Dendritic cell treated with granulocyte-macrophage colony-stimulating factor and Interleukin-4, amounts not matched to agents 40 ng/mL and 50 ng/mL, for 4 days (primary cell): ENCODE results near the gene SSNA1.

Experiments
- H3K27ac Mint-ChIP-seq: one replicate; pipeline ENCODE4 v1.8.0; 2022; ENCODE audit warnings: mild to moderate bottlenecking, mixed read lengths
- H3K27me3 Mint-ChIP-seq: one replicate; pipeline ENCODE4 v1.8.0; 2022; ENCODE audit warnings: mild to moderate bottlenecking, mixed read lengths
- H3K36me3 Mint-ChIP-seq: one replicate; pipeline ENCODE4 v1.8.0; 2022; ENCODE audit warnings: low read depth, mixed read lengths
- H3K4me1 Mint-ChIP-seq: one replicate; pipeline ENCODE4 v1.8.0; 2022; ENCODE audit warnings: low read depth, mixed read lengths
- H3K4me3 Mint-ChIP-seq: one replicate; pipeline ENCODE4 v1.8.0; 2022; ENCODE audit warnings: mild to moderate bottlenecking, moderate library complexity, mixed read lengths
- H3K9me3 Mint-ChIP-seq: one replicate; pipeline ENCODE4 v1.8.0; 2022; ENCODE audit warnings: mixed read lengths
- intact Hi-C: fragments of 100-400 bp; cut with micrococcal nuclease; formaldehyde crosslinking; loops from one replicate; pipeline ENCODE4 v1.15.0; 2022

SSNA1 gene

DNA sequence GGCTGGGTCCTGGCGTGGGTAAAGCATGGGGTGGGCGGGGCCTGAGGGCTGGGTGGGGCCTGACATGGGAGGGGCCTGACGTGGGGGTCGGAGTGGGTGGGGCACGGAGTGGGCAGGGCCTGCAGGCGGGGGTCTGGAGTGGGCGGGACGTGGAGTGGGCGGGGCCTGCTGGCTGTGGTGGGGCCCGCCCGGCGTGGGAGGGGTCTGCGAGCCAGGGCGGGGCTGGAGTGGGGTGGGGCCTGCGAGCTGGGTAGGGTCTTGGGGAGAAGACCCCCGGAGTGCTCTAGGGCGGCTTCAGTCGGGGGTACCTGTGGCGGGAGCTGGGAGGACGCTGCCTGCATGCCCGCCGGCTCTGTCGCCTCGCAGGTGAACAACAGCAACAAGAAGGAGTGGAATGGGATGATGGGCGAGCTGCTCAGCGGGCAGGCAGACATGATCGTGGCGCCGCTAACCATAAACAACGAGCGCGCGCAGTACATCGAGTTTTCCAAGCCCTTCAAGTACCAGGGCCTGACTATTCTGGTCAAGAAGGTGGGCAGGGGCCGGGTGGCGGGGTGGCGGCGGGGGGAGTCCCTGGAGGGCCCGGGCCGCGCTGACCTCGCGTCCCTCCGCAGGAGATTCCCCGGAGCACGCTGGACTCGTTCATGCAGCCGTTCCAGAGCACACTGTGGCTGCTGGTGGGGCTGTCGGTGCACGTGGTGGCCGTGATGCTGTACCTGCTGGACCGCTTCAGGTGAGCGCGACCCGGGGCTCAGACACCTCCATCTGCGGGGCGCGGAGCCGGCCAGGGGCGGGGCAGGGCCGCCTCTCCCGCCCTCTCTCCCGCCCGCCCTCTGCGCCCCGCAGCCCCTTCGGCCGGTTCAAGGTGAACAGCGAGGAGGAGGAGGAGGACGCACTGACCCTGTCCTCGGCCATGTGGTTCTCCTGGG is 26.7 kb upstream of the SSNA1 start:
- no peaks in the 10 kb centered on the region for H3K36me3 Mint-ChIP-seq
- no peak overlapping the region for H3K4me3 Mint-ChIP-seq

DNA sequence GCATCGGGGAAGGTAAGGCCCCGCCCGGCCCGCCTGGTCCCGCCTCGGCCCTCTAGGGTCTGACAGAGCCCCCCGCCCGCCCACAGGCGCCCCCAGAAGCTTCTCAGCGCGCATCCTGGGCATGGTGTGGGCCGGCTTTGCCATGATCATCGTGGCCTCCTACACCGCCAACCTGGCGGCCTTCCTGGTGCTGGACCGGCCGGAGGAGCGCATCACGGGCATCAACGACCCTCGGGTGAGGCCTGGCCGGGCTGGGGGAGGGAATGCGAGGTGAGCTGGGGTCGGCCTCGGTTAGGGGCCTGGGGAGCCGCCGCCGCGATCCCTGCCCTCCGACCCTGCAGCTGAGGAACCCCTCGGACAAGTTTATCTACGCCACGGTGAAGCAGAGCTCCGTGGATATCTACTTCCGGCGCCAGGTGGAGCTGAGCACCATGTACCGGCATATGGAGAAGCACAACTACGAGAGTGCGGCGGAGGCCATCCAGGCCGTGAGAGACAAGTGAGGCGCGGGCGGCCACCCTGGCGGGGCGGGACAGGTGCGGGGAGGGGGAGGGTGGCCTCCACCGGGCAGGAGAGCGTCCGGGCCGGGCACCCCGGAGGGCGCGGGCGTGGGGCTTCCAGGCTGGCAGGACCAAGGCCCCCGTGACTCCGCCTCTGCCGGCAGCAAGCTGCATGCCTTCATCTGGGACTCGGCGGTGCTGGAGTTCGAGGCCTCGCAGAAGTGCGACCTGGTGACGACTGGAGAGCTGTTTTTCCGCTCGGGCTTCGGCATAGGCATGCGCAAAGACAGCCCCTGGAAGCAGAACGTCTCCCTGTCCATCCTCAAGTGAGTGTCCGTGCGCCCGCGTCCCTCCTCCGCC is 25.7 kb upstream of the SSNA1 start:
- Mint-ChIP-seq H3K36me3 (no peaks in the 10 kb centered on the region), H3K4me1 (peaks cover 12% of the 10 kb centered on the region), H3K27me3 (peaks cover 91% of the 10 kb centered on the region), H3K27ac (no peak overlapping the region), H3K4me3 (peak overlapping the region; percentile 62), H3K9me3 (no peaks in the 10 kb centered on the region)
- intact Hi-C loops = no loop called here

More for the DNA sequence above, 26.7 kb upstream of the SSNA1 start:
- intact Hi-C loops = no loop called here
- H3K27me3 Mint-ChIP-seq = peaks cover 92% of the 10 kb centered on the region
- H3K9me3 Mint-ChIP-seq = no peaks in the 10 kb centered on the region
- peaks cover 20% of the 10 kb centered on the region for H3K4me1 Mint-ChIP-seq
- no peak overlapping the region for H3K27ac Mint-ChIP-seq

DNA sequence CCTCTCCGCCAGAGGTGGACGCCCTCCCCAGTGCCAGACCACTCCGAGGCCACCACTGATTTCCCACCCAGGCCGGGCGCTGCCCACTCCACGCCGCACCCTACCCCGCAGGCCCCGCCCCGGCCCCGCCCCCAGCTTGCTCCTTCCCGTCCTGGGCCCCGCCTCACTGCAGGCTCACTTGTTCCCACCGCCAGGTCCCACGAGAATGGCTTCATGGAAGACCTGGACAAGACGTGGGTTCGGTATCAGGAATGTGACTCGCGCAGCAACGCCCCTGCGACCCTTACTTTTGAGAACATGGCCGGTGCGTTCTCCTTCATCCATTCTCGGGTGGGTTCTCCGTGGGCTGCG is 25.1 kb upstream of the SSNA1 start:
- Mint-ChIP-seq H3K27me3 (peaks cover 91% of the 10 kb centered on the region), H3K27ac (no peak overlapping the region), H3K36me3 (no peaks in the 10 kb centered on the region), H3K4me3 (peak overlapping the region; percentile 62), H3K4me1 (peaks cover 8% of the 10 kb centered on the region), H3K9me3 (no peaks in the 10 kb centered on the region)
- intact Hi-C loops = no loop called here

DNA sequence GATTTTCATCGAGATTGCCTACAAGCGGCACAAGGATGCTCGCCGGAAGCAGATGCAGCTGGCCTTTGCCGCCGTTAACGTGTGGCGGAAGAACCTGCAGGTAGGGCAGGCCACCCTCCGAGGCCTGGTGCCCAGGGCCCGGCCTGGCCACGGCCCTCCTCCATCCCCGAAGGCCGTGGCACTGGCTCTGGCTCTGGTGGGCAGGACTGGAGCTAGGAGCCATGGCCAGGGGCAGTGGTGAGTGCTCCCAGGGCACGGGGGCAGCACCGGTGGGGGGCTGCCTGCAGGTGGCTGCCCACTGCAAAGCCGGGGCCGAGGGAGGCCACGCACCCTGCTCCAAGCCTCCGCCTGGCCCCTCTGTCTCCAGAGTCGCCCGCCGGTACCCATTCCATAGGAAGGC is 24.7 kb upstream of the SSNA1 start:
- H3K27me3 Mint-ChIP-seq = peaks cover 90% of the 10 kb centered on the region
- no peak overlapping the region for H3K27ac Mint-ChIP-seq
- peak overlapping the region; percentile 62 for H3K4me3 Mint-ChIP-seq
- H3K9me3 Mint-ChIP-seq = no peaks in the 10 kb centered on the region
- no peaks in the 10 kb centered on the region for H3K36me3 Mint-ChIP-seq
- H3K4me1 Mint-ChIP-seq = peaks cover 8% of the 10 kb centered on the region
- intact Hi-C loops = no loop called here

DNA sequence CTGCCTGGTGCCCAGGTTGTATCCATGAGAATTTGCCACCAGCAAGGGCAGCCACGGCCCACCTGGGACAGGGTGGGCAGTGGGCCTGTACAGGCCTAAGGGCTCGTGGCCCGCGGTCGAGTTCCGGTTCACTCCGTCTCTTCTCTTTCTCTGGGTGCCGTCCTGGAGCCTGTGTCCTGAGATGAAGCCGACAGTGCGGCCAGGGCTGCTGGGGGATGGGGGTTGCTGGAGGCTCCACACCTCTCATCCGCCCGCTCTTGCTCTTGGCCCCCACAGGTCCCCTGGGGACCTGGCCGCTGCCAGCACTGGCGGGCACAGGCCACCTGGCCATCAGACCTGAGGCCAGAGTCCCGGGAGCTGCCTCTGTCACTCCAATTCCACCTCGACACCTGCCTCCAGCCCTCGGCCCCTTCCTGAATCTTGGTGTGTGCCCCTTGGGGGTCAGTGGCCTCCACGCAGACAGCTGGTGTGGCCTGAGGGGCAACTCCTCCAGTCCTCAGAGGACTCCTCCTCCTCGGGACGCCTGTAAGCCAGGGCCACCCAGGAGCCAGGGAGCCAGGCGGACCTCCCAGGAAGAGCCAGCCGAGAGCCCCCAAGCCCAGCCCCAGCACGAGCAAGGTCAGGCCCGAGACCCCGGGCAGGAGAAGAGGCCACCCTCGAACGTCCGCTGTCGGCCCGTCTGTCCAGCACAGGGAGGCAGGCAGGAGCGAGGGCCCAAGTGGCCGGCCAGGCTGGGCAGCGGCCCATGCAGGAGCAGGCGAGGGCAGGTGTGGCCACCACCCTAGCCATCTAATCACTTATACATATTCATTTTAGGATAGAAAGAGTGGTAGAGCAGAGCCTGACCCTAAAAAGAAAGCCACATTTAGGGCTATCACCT is 23.9 kb upstream of the SSNA1 start:
- no peaks in the 10 kb centered on the region for H3K36me3 Mint-ChIP-seq
- peaks cover 8% of the 10 kb centered on the region for H3K4me1 Mint-ChIP-seq
- H3K27me3 Mint-ChIP-seq = peaks cover 88% of the 10 kb centered on the region
- no peak overlapping the region for H3K4me3 Mint-ChIP-seq
- intact Hi-C loops = no loop called here
- H3K9me3 Mint-ChIP-seq = no peaks in the 10 kb centered on the region
- no peak overlapping the region for H3K27ac Mint-ChIP-seq

DNA sequence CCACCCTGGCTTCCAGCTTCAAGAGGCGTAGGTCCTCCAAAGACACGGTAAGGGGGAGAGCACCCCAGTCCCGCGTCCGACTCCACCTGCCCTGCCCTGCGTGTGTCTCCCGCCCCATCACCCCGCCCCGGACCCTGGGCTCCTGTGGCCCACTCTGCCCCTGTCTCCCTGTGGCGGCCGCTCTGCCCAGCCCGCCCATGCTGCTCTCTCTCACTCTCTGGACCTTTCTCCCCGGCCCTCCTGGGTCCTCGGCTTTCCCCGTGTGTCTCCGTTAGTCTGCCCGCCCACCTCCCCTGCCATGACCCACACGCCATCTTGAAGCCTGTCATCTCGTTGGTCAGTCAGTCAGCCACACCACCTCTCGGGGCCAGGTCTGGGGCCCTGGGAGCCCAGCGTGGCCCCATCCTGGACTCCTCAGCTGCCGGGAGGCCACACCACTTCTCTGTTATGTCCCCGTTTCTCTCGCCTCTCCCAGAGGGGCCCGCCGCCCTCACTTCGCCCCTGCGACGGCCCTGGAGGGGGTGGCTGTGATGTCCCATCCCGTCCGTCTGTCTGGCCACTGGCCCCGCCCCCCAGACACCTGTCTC is 23.1 kb upstream of the SSNA1 start:
- Mint-ChIP-seq H3K36me3 (no peaks in the 10 kb centered on the region), H3K27ac (no peak overlapping the region), H3K9me3 (no peaks in the 10 kb centered on the region), H3K4me3 (no peak overlapping the region), H3K27me3 (peaks cover 86% of the 10 kb centered on the region), H3K4me1 (peaks cover 8% of the 10 kb centered on the region)
- intact Hi-C loops = no loop called here

DNA sequence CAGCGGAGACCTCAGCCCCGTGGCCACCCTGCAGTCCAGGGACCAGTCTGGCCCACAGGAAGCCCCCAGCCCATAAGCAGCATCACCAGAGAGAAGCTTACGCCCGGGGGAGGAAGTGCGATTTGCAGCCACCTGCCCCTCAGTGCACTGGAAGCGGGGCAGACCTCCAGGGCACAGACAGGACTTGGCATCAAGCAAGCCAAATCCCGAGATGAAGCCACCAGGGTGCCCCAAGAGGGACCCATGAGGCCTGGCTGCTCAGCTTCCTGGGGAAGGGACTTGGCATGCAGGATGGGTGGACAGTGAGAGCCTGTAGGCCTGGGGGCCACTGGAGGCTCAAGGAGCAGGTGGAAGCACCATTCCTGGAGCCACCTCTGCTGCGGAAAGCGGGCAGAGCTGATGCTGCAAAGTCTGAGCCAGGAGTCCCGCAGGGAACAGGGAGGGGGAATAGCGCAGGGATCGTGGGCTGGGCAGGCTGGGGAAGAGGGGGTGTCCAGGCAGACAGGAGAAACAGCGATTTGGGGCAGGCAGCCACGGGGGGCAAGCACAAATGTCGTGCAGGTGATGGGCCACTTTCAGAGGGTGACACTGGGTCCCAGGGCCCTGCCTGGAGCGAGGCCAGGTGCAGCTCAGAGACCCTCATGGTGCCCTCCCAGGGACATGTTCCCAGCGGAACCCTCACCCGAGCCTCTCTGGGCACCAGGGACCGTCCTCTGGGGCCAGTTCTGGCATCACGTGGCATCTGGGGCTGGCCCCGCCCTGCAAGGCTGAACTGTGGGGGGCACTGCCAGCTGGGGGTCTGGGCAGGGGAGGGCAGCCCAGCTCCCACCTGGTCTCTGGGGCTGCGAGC is 21.9 kb upstream of the SSNA1 start:
- Mint-ChIP-seq H3K4me1 (peaks cover 8% of the 10 kb centered on the region), H3K27me3 (peaks cover 86% of the 10 kb centered on the region), H3K36me3 (no peaks in the 10 kb centered on the region), H3K9me3 (no peaks in the 10 kb centered on the region), H3K27ac (no peak overlapping the region), H3K4me3 (no peak overlapping the region)
- intact Hi-C loops = no loop called here

DNA sequence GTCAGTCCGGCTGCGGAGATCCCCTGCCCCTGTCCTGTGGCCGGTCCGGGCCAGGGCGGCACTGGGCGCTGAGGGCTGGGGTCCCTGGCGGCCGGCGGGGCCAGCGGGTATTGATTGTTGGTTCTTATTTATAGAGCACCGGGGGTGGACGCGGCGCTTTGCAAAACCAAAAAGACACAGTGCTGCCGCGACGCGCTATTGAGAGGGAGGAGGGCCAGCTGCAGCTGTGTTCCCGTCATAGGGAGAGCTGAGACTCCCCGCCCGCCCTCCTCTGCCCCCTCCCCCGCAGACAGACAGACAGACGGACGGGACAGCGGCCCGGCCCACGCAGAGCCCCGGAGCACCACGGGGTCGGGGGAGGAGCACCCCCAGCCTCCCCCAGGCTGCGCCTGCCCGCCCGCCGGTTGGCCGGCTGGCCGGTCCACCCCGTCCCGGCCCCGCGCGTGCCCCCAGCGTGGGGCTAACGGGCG is 21.2 kb upstream of the SSNA1 start:
- no peaks in the 10 kb centered on the region for H3K36me3 Mint-ChIP-seq
- peaks cover 8% of the 10 kb centered on the region for H3K4me1 Mint-ChIP-seq
- H3K9me3 Mint-ChIP-seq = no peaks in the 10 kb centered on the region
- no peak overlapping the region for H3K27ac Mint-ChIP-seq
- H3K27me3 Mint-ChIP-seq = peaks cover 90% of the 10 kb centered on the region
- no peak overlapping the region for H3K4me3 Mint-ChIP-seq
- intact Hi-C loops = no loop called here

DNA sequence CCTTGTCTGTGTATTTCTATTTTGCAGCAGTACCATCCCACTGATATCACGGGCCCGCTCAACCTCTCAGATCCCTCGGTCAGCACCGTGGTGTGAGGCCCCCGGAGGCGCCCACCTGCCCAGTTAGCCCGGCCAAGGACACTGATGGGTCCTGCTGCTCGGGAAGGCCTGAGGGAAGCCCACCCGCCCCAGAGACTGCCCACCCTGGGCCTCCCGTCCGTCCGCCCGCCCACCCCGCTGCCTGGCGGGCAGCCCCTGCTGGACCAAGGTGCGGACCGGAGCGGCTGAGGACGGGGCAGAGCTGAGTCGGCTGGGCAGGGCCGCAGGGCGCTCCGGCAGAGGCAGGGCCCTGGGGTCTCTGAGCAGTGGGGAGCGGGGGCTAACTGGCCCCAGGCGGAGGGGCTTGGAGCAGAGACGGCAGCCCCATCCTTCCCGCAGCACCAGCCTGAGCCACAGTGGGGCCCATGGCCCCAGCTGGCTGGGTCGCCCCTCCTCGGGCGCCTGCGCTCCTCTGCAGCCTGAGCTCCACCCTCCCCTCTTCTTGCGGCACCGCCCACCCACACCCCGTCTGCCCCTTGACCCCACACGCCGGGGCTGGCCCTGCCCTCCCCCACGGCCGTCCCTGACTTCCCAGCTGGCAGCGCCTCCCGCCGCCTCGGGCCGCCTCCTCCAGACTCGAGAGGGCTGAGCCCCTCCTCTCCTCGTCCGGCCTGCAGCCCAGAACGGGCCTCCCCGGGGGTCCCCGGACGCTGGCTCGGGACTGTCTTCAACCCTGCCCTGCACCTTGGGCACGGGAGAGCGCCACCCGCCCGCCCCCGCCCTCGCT is 20.5 kb upstream of the SSNA1 start:
- Mint-ChIP-seq H3K4me1 (peaks cover 8% of the 10 kb centered on the region), H3K27ac (no peak overlapping the region), H3K27me3 (peaks cover 90% of the 10 kb centered on the region), H3K4me3 (no peak overlapping the region), H3K36me3 (no peaks in the 10 kb centered on the region), H3K9me3 (no peaks in the 10 kb centered on the region)
- intact Hi-C loops = no loop called here

DNA sequence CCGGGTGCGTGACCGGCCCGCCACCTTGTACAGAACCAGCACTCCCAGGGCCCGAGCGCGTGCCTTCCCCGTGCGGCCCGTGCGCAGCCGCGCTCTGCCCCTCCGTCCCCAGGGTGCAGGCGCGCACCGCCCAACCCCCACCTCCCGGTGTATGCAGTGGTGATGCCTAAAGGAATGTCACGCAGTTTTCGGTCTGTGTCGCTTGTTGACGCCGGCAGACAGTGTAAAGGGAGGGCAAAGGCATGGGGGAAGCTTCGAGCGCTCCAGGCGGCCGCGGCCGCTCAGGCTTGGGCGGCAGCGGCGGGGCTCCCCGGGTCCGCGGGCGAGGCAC is 19.9 kb upstream of the SSNA1 start:
- H3K4me3 Mint-ChIP-seq = no peak overlapping the region

DNA sequence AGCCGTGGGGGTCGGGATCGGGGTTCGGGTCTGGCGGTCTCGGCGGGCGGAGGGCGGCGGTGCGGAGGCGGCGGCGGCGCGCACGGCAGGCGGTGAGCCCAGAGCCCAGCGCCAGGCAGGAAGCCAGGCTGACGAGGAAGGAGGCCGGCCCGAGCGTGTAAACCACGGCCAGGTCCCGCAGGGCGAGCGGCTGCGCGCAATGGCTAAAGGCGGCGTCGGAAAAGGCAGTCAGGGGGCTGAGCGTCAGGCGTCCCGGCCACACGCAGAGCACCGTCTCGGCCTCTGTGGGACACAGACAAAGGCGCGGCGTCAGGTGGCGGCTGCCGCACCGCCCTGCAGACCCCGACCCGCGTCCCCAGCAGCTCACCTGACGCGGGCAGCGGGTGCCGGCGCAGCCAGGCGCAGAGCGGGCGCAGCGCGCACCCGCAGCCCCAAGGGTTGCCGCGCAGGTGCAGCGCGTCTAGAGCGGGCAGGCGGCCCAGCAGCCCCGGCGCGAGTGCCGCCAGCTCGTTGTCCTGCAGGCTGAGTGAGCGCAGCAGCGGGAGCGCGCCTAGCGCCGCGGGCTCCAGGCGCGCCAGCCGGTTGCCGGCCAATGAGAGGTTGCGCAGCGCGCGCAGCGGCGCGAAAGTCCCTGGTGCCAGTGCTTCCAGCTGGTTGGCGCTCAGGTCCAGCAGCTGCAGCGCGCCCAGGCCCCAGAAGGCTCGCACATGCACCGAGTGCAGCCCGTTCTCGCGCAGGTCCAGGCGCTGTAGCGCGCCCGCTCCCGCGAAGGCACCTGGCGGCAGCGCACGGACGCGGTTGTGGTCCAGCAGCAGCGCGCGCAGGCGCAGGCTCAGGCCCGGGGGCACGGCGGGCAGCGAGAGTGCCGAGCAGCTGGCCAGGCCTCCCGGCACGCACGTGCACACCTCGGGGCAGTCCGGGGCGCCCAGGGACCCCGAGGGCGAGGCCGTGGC is 19.3 kb upstream of the SSNA1 start:
- Mint-ChIP-seq H3K27ac (no peak overlapping the region), H3K27me3 (peaks cover 88% of the 10 kb centered on the region), H3K4me1 (peaks cover 8% of the 10 kb centered on the region), H3K36me3 (no peaks in the 10 kb centered on the region), H3K9me3 (no peaks in the 10 kb centered on the region), H3K4me3 (no peak overlapping the region)
- intact Hi-C loops = no loop called here

More for the DNA sequence above, 19.9 kb upstream of the SSNA1 start:
- no peak overlapping the region for H3K27ac Mint-ChIP-seq
- H3K9me3 Mint-ChIP-seq = no peaks in the 10 kb centered on the region
- peaks cover 90% of the 10 kb centered on the region for H3K27me3 Mint-ChIP-seq
- intact Hi-C loops = no loop called here
- H3K36me3 Mint-ChIP-seq = no peaks in the 10 kb centered on the region
- peaks cover 8% of the 10 kb centered on the region for H3K4me1 Mint-ChIP-seq
